LNCAP (cell line): ENCODE data around the gene SPATA13.

ENCODE experiments used
- TF ChIP-seq, protein P1 (sequence below): fragments of 450-650 bp; IDR thresholded peaks from 2 replicates; pipeline ENCODE4 v1.5.1; 2017; ENCODE audit warnings: mild to moderate bottlenecking

SPATA13 gene

DNA sequence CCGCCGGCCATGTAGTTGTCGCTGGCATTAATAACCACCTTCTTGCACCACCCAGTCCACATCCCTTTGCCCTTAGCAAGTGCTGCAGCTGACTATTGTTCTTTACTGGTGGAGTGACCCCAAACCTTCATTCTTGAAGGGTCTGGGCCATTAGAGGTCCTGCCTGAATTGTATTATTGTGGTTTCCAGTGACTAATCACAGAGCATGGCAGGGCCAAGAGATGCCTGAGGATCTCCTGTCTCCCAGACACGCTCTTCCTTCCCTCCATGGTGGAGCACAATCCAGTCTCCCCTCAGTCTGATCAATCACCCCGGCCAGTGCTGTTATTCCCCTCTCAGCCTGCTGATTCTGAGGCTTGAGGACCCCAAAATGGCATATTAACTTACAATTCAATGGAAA lies 187.9 kb downstream of the SPATA13 start:
- TF ChIP-seq, protein P1, sequence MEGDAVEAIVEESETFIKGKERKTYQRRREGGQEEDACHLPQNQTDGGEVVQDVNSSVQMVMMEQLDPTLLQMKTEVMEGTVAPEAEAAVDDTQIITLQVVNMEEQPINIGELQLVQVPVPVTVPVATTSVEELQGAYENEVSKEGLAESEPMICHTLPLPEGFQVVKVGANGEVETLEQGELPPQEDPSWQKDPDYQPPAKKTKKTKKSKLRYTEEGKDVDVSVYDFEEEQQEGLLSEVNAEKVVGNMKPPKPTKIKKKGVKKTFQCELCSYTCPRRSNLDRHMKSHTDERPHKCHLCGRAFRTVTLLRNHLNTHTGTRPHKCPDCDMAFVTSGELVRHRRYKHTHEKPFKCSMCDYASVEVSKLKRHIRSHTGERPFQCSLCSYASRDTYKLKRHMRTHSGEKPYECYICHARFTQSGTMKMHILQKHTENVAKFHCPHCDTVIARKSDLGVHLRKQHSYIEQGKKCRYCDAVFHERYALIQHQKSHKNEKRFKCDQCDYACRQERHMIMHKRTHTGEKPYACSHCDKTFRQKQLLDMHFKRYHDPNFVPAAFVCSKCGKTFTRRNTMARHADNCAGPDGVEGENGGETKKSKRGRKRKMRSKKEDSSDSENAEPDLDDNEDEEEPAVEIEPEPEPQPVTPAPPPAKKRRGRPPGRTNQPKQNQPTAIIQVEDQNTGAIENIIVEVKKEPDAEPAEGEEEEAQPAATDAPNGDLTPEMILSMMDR = no peak

GRCh38 chr13:24348797-24349515 lies 188.4 kb downstream of the SPATA13 start:
- TF ChIP-seq, protein P1 = no peak

DNA sequence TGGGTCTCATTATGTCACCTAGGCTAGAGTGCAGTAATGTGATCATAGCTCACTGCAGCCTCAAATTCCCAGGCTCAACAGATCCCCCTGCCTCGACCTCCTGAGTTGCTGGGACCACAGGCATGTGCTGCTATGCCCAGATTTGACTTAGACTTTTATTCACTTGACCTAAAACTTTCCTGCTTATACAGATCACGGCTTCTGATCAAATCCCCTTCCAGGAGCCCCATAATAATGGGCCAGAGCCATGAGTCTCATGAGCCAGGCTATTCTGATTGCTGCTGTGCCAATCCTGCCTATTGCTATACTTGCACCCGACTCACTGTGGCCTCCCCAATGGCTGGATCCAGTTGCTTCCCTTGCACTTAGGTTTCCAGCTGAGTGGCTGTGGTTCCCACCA lies 190.9 kb downstream of the SPATA13 start:
- TF ChIP-seq, protein P1 = no peak

DNA sequence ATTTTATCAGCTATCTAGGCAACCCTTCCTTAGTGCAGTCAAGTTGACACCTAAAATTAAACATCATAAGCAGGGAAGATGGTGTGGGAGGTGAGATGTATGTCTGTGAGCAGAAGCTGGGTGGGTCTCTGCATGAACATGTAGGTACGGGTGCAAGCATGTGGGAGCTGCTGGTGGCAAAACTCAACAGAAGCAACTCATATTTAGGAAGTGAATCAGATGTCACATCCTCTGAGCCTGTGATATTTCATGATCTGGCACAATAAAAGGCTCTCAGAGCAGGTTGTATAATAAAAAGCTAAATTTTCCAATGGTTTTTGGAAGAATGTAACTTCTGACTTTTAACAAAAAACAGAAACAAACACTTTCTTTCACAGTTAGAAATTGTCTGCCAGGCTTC lies 193.2 kb downstream of the SPATA13 start:
- TF ChIP-seq, protein P1 = no peak

- TF ChIP-seq, protein P1 = no peak
These were observed 194.6 kb downstream of the SPATA13 start for GRCh38 chr13:24355103-24355502.

GRCh38 chr13:24356270-24356669 lies 195.8 kb downstream of the SPATA13 start:
- TF ChIP-seq, protein P1 = no peak
